Activated CD8-positive, alpha-beta T cell treated with anti-CD3 and anti-CD28 coated beads for 36 hours (primary cell): Measurements from ENCODE around the gene CFAP43. TPM values are rescaled to one million over a fixed set of nuclear protein-coding genes. Genes with fewer than 3 reads are reported as not detected.

Experiments used
- ATAC-seq: fragments of 200-7000 bp; cut with Tn5 transposase; one replicate; pipeline ENCODE4 v1.10.0; 2021; ENCODE audit warnings: mild to moderate bottlenecking, moderate library complexity
- CTCF ChIA-PET: fragments of 350-600 bp; sonication (Branson Sonifier 250); formaldehyde crosslinking; loops from one replicate; lab custom pipeline; 2021; ENCODE audit warnings: antibody characterized with exemption; lab: Charles Lee
- POLR2A ChIA-PET: fragments of 350-600 bp; sonication (Branson Sonifier 250); formaldehyde crosslinking; loops from one replicate; lab custom pipeline; 2021; ENCODE audit warnings: antibody characterized with exemption; lab: Charles Lee
- DNase-seq: peaks from one replicate; pipeline ENCODE4 v3.0.0-alpha.2; 2020
- H3K27ac Mint-ChIP-seq: one replicate; pipeline ENCODE4 v1.8.0; 2021; ENCODE audit warnings: mild to moderate bottlenecking, mixed read lengths
- H3K27me3 Mint-ChIP-seq: one replicate; pipeline ENCODE4 v1.8.0; 2021; ENCODE audit warnings: mixed read lengths
- H3K36me3 Mint-ChIP-seq: one replicate; pipeline ENCODE4 v1.8.0; 2021; ENCODE audit warnings: low read depth, mixed read lengths
- H3K4me1 Mint-ChIP-seq: one replicate; pipeline ENCODE4 v1.8.0; 2021; ENCODE audit warnings: low read depth, mixed read lengths
- H3K4me3 Mint-ChIP-seq: one replicate; pipeline ENCODE4 v1.8.0; 2021; ENCODE audit warnings: mild to moderate bottlenecking, moderate library complexity, mixed read lengths
- H3K9me3 Mint-ChIP-seq: one replicate; pipeline ENCODE4 v1.8.0; 2021; ENCODE audit warnings: mixed read lengths
- CTCF ChIP-seq: fragments of 200-600 bp; IDR thresholded peaks from one replicate; pipeline ENCODE4 v1.8.0; 2022; ENCODE audit warnings: antibody characterized with exemption, mild to moderate bottlenecking
- intact Hi-C: fragments of 100-400 bp; cut with micrococcal nuclease; formaldehyde crosslinking; loops from one replicate; pipeline ENCODE4 v1.10.0; 2022
- total RNA-seq, 2 experiments: library from RNA; stranded (reverse); gene quantifications; one replicate each; pipeline ENCODE4 v1.2.3, GENCODE V29; 2021

CFAP43 gene
- total RNA-seq, 2 experiments from 2014 or later = 0.16 TPM; not detected in 1

- intact Hi-C loops = loop anchor here (5.0 to 10.0 kb wide), 2 partner anchors 153 to 205 kb away; partner anchors contain the start of genes SLK and STN1
- TF ChIP-seq CTCF = no peak
- peaks cover 4% of the 10 kb centered on the region for H3K36me3 Mint-ChIP-seq
- ChIA-PET CTCF (interaction anchor here (0.7 to 4.7 kb wide), 4 partner anchors 17 to 233 kb away, joined by 3 to 45 read pairs (median 4); no protein-coding TSS in a partner anchor), POLR2A (interaction anchor here (1.0 to 2.2 kb wide), 3 partner anchors 17 to 158 kb away, joined by 3 to 8 read pairs (median 7); no protein-coding TSS in a partner anchor)
- peaks cover 21% of the 10 kb centered on the region for H3K4me1 Mint-ChIP-seq
- H3K4me3 Mint-ChIP-seq = no peak overlapping the region
- no peak for ATAC-seq
- peak overlapping the region; percentile 22 for H3K27ac Mint-ChIP-seq
- DNase-seq = no peak
- H3K27me3 Mint-ChIP-seq = no peaks in the 10 kb centered on the region
- no peaks in the 10 kb centered on the region for H3K9me3 Mint-ChIP-seq
Measured at GRCh38 chr10:104119996-104120395, 112.2 kb downstream of the CFAP43 start.

GRCh38 chr10:104117839-104118323, 114.3 kb downstream of the CFAP43 start:
- ChIA-PET CTCF (interaction anchor here (0.9 kb wide), 1 partner anchor 10 kb away, joined by 3 read pairs; no protein-coding TSS in a partner anchor), POLR2A (no interaction called here)
- no peak for DNase-seq
- H3K9me3 Mint-ChIP-seq = no peaks in the 10 kb centered on the region
- no peak overlapping the region for H3K27ac Mint-ChIP-seq
- H3K36me3 Mint-ChIP-seq = no peaks in the 10 kb centered on the region
- intact Hi-C loops = no loop called here
- no peak overlapping the region for H3K4me3 Mint-ChIP-seq
- ATAC-seq = no peak
- TF ChIP-seq CTCF = no peak
- H3K27me3 Mint-ChIP-seq = no peaks in the 10 kb centered on the region
- H3K4me1 Mint-ChIP-seq = peaks cover 12% of the 10 kb centered on the region

GRCh38 chr10:104113376-104113956, 118.7 kb downstream of the CFAP43 start:
- intact Hi-C loops = no loop called here
- Mint-ChIP-seq H3K4me3 (no peak overlapping the region), H3K27me3 (no peaks in the 10 kb centered on the region), H3K36me3 (no peaks in the 10 kb centered on the region), H3K4me1 (peaks cover 12% of the 10 kb centered on the region), H3K9me3 (no peaks in the 10 kb centered on the region), H3K27ac (no peak overlapping the region)
- TF ChIP-seq CTCF = no peak
- POLR2A ChIA-PET = no interaction called here
- DNase-seq (no peak), ATAC-seq (no peak)
- CTCF ChIA-PET = interaction anchor here (1.9 kb wide), 1 partner anchor 8 kb away, joined by 5 read pairs; no protein-coding TSS in a partner anchor

GRCh38 chr10:104109908-104110662, 122.1 kb downstream of the CFAP43 start:
- Mint-ChIP-seq H3K9me3 (no peaks in the 10 kb centered on the region), H3K4me3 (no peak overlapping the region), H3K27ac (no peak overlapping the region), H3K27me3 (no peaks in the 10 kb centered on the region), H3K36me3 (no peaks in the 10 kb centered on the region), H3K4me1 (peaks cover 12% of the 10 kb centered on the region)
- no peak for TF ChIP-seq CTCF
- ChIA-PET POLR2A (interaction anchor here (2.5 kb wide), 1 partner anchor 11 kb away, joined by 11 read pairs; the partner anchor contains the start of gene SFR1), CTCF (interaction anchor here (1.5 to 1.7 kb wide), 2 partner anchors 11 kb away, joined by 4 to 8 read pairs; partner anchors contain the start of gene SFR1)
- no peak for DNase-seq
- peak; percentile 81 for ATAC-seq
- intact Hi-C loops = no loop called here
